Duodenal mucosa (tissue), 2 donors: ENCODE data around the gene RANBP1.

ENCODE experiments used
- H3K27ac ChIP-seq: one replicate; pipeline ENCODE4 v1.7.0; 2013; ENCODE audit warnings: low read depth, low read length
- H3K27me3 ChIP-seq, 2 donors: one replicate each; pipeline ENCODE4 v1.7.0; 2013; ENCODE audit warnings: low read length in 2 of 2, control low read depth in 1 of 2; ENCODE audit not compliant: insufficient read depth in 2 of 2, control insufficient read depth in 1 of 2
- H3K36me3 ChIP-seq, 2 donors: one replicate each; pipeline ENCODE4 v1.7.0; 2013; ENCODE audit warnings: low read length in 2 of 2, control low read depth in 1 of 2; ENCODE audit not compliant: insufficient read depth in 2 of 2, control insufficient read depth in 1 of 2
- H3K4me1 ChIP-seq, 2 donors: one replicate each; pipeline ENCODE4 v1.7.0; 2013; ENCODE audit warnings: low read length in 2 of 2, control low read depth in 1 of 2; ENCODE audit not compliant: insufficient read depth in 2 of 2, control insufficient read depth in 1 of 2
- H3K4me3 ChIP-seq, 2 donors: one replicate each; pipeline ENCODE4 v1.7.0; 2013; ENCODE audit warnings: low read length in 2 of 2, low read depth in 1 of 2
- H3K9ac ChIP-seq, 2 donors: one replicate each; pipeline ENCODE4 v1.7.0; 2013; ENCODE audit warnings: low read length in 2 of 2, low read depth in 1 of 2
- H3K9me3 ChIP-seq, 2 donors: one replicate each; pipeline ENCODE4 v1.7.0; 2013; ENCODE audit warnings: low read length in 2 of 2, control low read depth in 1 of 2; ENCODE audit not compliant: control insufficient read depth in 1 of 2

Gene RANBP1

GRCh38 chr22:20096574-20097420 lies 19.1 kb upstream of the RANBP1 start:
- Histone ChIP-seq H3K9me3 (no peaks in the 10 kb centered on the region), H3K9ac (no peak overlapping the region), H3K27ac (no peak overlapping the region), H3K4me1 (no peaks in the 10 kb centered on the region), H3K36me3 (peaks cover 43 to 91% of the 10 kb centered on the region in 2 donors), H3K27me3 (no peaks in the 10 kb centered on the region), H3K4me3 (no peak overlapping the region)

GRCh38 chr22:20099099-20099711 lies 16.7 kb upstream of the RANBP1 start:
- Histone ChIP-seq H3K4me1 (no peaks in the 10 kb centered on the region), H3K36me3 (peaks cover 37 to 87% of the 10 kb centered on the region in 2 donors), H3K4me3 (no peak overlapping the region), H3K9me3 (no peaks in the 10 kb centered on the region), H3K27me3 (no peaks in the 10 kb centered on the region), H3K27ac (no peak overlapping the region), H3K9ac (no peak overlapping the region)

- no peak overlapping the region for H3K9ac ChIP-seq
- no peak overlapping the region for H3K27ac ChIP-seq
- H3K36me3 ChIP-seq: peaks cover 49 to 85% of the 10 kb centered on the region in 2 donors
- H3K4me1 ChIP-seq: no peaks in the 10 kb centered on the region
- no peak overlapping the region for H3K4me3 ChIP-seq
- H3K27me3 ChIP-seq: no peaks in the 10 kb centered on the region
- H3K9me3 ChIP-seq: no peaks in the 10 kb centered on the region
These were observed 14.3 kb upstream of the RANBP1 start for GRCh38 chr22:20101638-20102037.

GRCh38 chr22:20102203-20102780 lies 13.6 kb upstream of the RANBP1 start:
- Histone ChIP-seq H3K27ac (no peak overlapping the region), H3K9ac (no peak overlapping the region), H3K27me3 (no peaks in the 10 kb centered on the region), H3K36me3 (peaks cover 53 to 85% of the 10 kb centered on the region in 2 donors), H3K9me3 (no peaks in the 10 kb centered on the region), H3K4me1 (no peaks in the 10 kb centered on the region), H3K4me3 (no peak overlapping the region)

GRCh38 chr22:20105456-20106204 lies 10.3 kb upstream of the RANBP1 start:
- no peaks in the 10 kb centered on the region for H3K9me3 ChIP-seq
- H3K4me1 ChIP-seq: no peaks in the 10 kb centered on the region
- H3K4me3 ChIP-seq: no peak overlapping the region
- H3K27me3 ChIP-seq: no peaks in the 10 kb centered on the region
- no peak overlapping the region for H3K27ac ChIP-seq
- no peak overlapping the region for H3K9ac ChIP-seq
- peaks cover 60 to 90% of the 10 kb centered on the region in 2 donors for H3K36me3 ChIP-seq

- Histone ChIP-seq H3K36me3 (peaks cover 60 to 89% of the 10 kb centered on the region in 2 donors), H3K4me3 (no peak overlapping the region), H3K4me1 (no peaks in the 10 kb centered on the region), H3K27me3 (no peaks in the 10 kb centered on the region), H3K9ac (no peak overlapping the region), H3K27ac (no peak overlapping the region), H3K9me3 (no peaks in the 10 kb centered on the region)
These were observed 9.6 kb upstream of the RANBP1 start for GRCh38 chr22:20106205-20106848.

- H3K4me3 ChIP-seq: no peak overlapping the region
- peaks cover 57 to 88% of the 10 kb centered on the region in 2 donors for H3K36me3 ChIP-seq
- no peaks in the 10 kb centered on the region for H3K4me1 ChIP-seq
- no peaks in the 10 kb centered on the region for H3K27me3 ChIP-seq
- H3K27ac ChIP-seq: no peak overlapping the region
- H3K9me3 ChIP-seq: no peaks in the 10 kb centered on the region
- no peak overlapping the region for H3K9ac ChIP-seq
These were observed 9.1 kb upstream of the RANBP1 start for GRCh38 chr22:20106849-20107237.

- Histone ChIP-seq H3K4me3 (no peak overlapping the region), H3K27ac (no peak overlapping the region), H3K9me3 (no peaks in the 10 kb centered on the region), H3K4me1 (no peaks in the 10 kb centered on the region), H3K27me3 (no peaks in the 10 kb centered on the region), H3K36me3 (peaks cover 51 to 86% of the 10 kb centered on the region in 2 donors), H3K9ac (no peak overlapping the region)
These were observed 8.4 kb upstream of the RANBP1 start for GRCh38 chr22:20107471-20107901.

GRCh38 chr22:20107951-20108756 lies 7.8 kb upstream of the RANBP1 start:
- no peak overlapping the region for H3K4me3 ChIP-seq
- H3K9ac ChIP-seq: no peak overlapping the region
- H3K9me3 ChIP-seq: no peaks in the 10 kb centered on the region
- H3K36me3 ChIP-seq: peaks cover 51 to 89% of the 10 kb centered on the region in 2 donors
- H3K4me1 ChIP-seq: no peaks in the 10 kb centered on the region
- H3K27ac ChIP-seq: no peak overlapping the region
- H3K27me3 ChIP-seq: no peaks in the 10 kb centered on the region
